GM23338 (cell line): Measurements from ENCODE around the gene PTGER4. TPM values are rescaled to one million over a fixed set of nuclear protein-coding genes. Genes with fewer than 3 reads are reported as not detected.

Experiments used
- polyA plus RNA-seq: library from polyadenylated mRNA; unstranded; fragments of >200 nt; fragmentation: Nextera tagmentation; extraction: Ambion mirVana; gene quantifications from 2 replicates; pipeline ENCODE4 v1.2.1, GENCODE V29; 2016
- small RNA-seq: library from RNA; depleted of rRNA; stranded (forward); fragments of <200 nt; gene quantifications from one replicate; pipeline ENCODE3, GENCODE V24; 2014; ENCODE audit warnings: low replicate concordance
- total RNA-seq: library from RNA; depleted of rRNA; stranded (reverse); fragments of >200 nt; shearing (Covaris generic); gene quantifications from 2 replicates; pipeline ENCODE4 v1.2.3, GENCODE V29; 2014; rRNA removed

PTGER4 gene
- total and polyA plus RNA-seq, 2 experiments from 2014 or later = 0.82 to 4.4 TPM

Small RNAs within 50 kb of the gene (small RNA-seq; reads per million reads assigned to genes)
- gene RF00092 = not detected

Other genes with a start within 250 kb of the PTGER4 start
- gene TTC33, start 76.0 kb downstream of the PTGER4 start, total RNA-seq = 11.5 and 12.9 TPM in 2 replicates
- gene TTC33, start 76.0 kb downstream of the PTGER4 start, polyA plus RNA-seq = 4.0 and 4.1 TPM in 2 replicates
- gene PRKAA1, start 118.5 kb downstream of the PTGER4 start, total RNA-seq = 35.0 and 35.9 TPM in 2 replicates
- gene PRKAA1, start 118.5 kb downstream of the PTGER4 start, polyA plus RNA-seq = 7.8 and 10.3 TPM in 2 replicates
- 70.1 and 104 TPM in 2 replicates for gene RPL37, start 155.3 kb downstream of the PTGER4 start, total RNA-seq
- 3,283 and 3,957 TPM in 2 replicates for gene RPL37, start 155.3 kb downstream of the PTGER4 start, polyA plus RNA-seq
- 0.23 and 0.45 TPM in 2 replicates for gene CARD6, start 161.5 kb downstream of the PTGER4 start, total RNA-seq
- gene CARD6, start 161.5 kb downstream of the PTGER4 start, polyA plus RNA-seq = 0.28 and 0.32 TPM in 2 replicates
- gene C7, start 229.6 kb downstream of the PTGER4 start, total RNA-seq = 0.07 TPM in 1 of 2 replicates, not detected in the other
- 0.05 TPM in 1 of 2 replicates, not detected in the other for gene C7, start 229.6 kb downstream of the PTGER4 start, polyA plus RNA-seq